KMS-11 (cell line): ENCODE results near the gene SOSTDC1.

Experiments used
- H2AFZ ChIP-seq: fragments of 200-600 bp; sonication (generic); 2 replicates; pipeline ENCODE4 v1.6.1; 2016; ENCODE audit warnings: antibody characterized with exemption, mixed run types, low read depth
- H3K27ac ChIP-seq: fragments of 200-600 bp; sonication (generic); 2 replicates; pipeline ENCODE4 v1.6.1; 2016; ENCODE audit warnings: mild to moderate bottlenecking, mixed run types
- H3K27me3 ChIP-seq: fragments of 200-600 bp; sonication (generic); 2 replicates; pipeline ENCODE4 v1.6.1; 2017; ENCODE audit warnings: mild to moderate bottlenecking, low read depth, mixed run types, moderate library complexity; ENCODE audit not compliant: insufficient read depth
- H3K36me3 ChIP-seq: fragments of 200-600 bp; sonication (generic); 2 replicates; pipeline ENCODE4 v1.6.1; 2017; ENCODE audit warnings: mild to moderate bottlenecking, mixed run types; ENCODE audit not compliant: insufficient read depth
- H3K4me1 ChIP-seq: fragments of 200-600 bp; sonication (generic); 2 replicates; pipeline ENCODE4 v1.6.1; 2016; ENCODE audit warnings: mild to moderate bottlenecking, low read depth, mixed run types; ENCODE audit not compliant: poor library complexity, severe bottlenecking
- H3K4me2 ChIP-seq: fragments of 200-600 bp; sonication (generic); 2 replicates; pipeline ENCODE4 v1.7.0; 2016; ENCODE audit warnings: mild to moderate bottlenecking, mixed run types
- H3K4me3 ChIP-seq: fragments of 200-600 bp; sonication (generic); IDR thresholded peaks from 2 replicates; pipeline ENCODE4 v1.6.1; 2017; ENCODE audit warnings: low read depth, low read length, mixed read lengths; ENCODE audit not compliant: insufficient read depth
- H3K79me2 ChIP-seq: fragments of 200-600 bp; sonication (generic); 2 replicates; pipeline ENCODE4 v1.6.1; 2016; ENCODE audit warnings: low read depth, mixed run types; ENCODE audit not compliant: insufficient read depth
- H3K9ac ChIP-seq: fragments of 200-600 bp; sonication (generic); 2 replicates; pipeline ENCODE4 v1.6.1; 2016; ENCODE audit warnings: mild to moderate bottlenecking, mixed run types
- H4K20me1 ChIP-seq: fragments of 200-600 bp; sonication (generic); 2 replicates; pipeline ENCODE4 v1.6.1; 2016; ENCODE audit warnings: mild to moderate bottlenecking, mixed run types; ENCODE audit not compliant: insufficient read depth
- TF ChIP-seq, protein P1 (sequence below): fragments of 200-600 bp; sonication (generic); conservative IDR thresholded peaks from 2 replicates; pipeline ENCODE4 v1.6.1; 2017; ENCODE audit warnings: low read depth, mild to moderate bottlenecking, antibody characterized with exemption, low read length, moderate library complexity, mixed read lengths

Gene SOSTDC1

DNA sequence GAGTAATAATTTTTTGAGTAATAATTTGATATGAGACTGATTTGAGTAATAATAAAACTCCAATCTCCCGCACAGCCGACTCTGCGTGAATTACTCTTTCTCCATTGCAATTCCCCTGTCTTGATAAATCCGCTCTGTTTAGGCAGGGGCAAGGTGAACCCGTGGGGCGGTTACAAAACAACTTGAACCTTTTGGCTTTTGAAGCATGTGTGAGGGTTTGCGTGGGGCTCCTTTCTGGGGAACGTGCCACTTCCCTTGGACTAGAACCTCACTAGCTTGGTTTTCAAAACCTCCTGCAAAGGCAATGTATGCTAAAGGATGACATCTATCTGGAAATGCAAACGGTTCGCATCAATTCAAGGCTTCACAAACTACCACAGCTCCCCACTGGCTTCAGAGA lies 45.7 kb downstream of the SOSTDC1 start:
- H4K20me1 ChIP-seq, result no peaks in the 10 kb centered on the region
- peak overlapping the region; percentile 92 for H2AFZ ChIP-seq
- H3K36me3 ChIP-seq, result no peaks in the 10 kb centered on the region

DNA sequence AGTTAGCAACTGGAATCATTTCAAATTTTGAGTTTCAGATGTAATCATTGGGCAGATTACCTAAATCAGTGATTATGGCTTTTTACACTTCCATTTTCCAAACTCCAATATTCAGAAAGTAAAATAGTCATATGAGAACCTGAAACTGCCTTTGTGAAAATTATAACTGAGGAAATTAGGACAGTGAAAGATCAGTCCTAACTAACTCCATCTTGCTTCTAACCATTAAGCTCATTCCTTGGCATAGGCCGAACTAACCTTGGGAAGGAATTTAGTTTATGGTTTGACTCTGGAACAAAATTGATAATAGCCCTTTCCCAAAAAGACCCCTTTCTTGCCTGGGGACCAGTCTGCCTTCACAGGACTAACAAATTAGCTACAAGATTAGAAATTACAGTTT lies 46.4 kb downstream of the SOSTDC1 start:
- H4K20me1 ChIP-seq, result no peaks in the 10 kb centered on the region
- no peak overlapping the region for H3K27ac ChIP-seq
- H3K4me3 ChIP-seq, result no peak overlapping the region
- H3K79me2 ChIP-seq, result no peaks in the 10 kb centered on the region
- H3K4me1 ChIP-seq, result peaks cover 14% of the 10 kb centered on the region
- H2AFZ ChIP-seq, result no peak overlapping the region
- no peaks in the 10 kb centered on the region for H3K36me3 ChIP-seq
- no peak overlapping the region for H3K4me2 ChIP-seq
- H3K27me3 ChIP-seq, result no peaks in the 10 kb centered on the region
- TF ChIP-seq, protein P1, sequence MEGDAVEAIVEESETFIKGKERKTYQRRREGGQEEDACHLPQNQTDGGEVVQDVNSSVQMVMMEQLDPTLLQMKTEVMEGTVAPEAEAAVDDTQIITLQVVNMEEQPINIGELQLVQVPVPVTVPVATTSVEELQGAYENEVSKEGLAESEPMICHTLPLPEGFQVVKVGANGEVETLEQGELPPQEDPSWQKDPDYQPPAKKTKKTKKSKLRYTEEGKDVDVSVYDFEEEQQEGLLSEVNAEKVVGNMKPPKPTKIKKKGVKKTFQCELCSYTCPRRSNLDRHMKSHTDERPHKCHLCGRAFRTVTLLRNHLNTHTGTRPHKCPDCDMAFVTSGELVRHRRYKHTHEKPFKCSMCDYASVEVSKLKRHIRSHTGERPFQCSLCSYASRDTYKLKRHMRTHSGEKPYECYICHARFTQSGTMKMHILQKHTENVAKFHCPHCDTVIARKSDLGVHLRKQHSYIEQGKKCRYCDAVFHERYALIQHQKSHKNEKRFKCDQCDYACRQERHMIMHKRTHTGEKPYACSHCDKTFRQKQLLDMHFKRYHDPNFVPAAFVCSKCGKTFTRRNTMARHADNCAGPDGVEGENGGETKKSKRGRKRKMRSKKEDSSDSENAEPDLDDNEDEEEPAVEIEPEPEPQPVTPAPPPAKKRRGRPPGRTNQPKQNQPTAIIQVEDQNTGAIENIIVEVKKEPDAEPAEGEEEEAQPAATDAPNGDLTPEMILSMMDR, result no peak
- H3K9ac ChIP-seq, result no peak overlapping the region

More for the DNA sequence above, 45.7 kb downstream of the SOSTDC1 start:
- H3K4me3 ChIP-seq, result no peak overlapping the region
- peaks cover 14% of the 10 kb centered on the region for H3K4me1 ChIP-seq
- TF ChIP-seq, protein P1, result no peak
- no peaks in the 10 kb centered on the region for H3K27me3 ChIP-seq
- H3K4me2 ChIP-seq, result peak overlapping the region; percentile 68
- H3K27ac ChIP-seq, result no peak overlapping the region
- H3K9ac ChIP-seq, result peak overlapping the region; percentile 82; the same call in 1 of the 2 replicates
- no peaks in the 10 kb centered on the region for H3K79me2 ChIP-seq

DNA sequence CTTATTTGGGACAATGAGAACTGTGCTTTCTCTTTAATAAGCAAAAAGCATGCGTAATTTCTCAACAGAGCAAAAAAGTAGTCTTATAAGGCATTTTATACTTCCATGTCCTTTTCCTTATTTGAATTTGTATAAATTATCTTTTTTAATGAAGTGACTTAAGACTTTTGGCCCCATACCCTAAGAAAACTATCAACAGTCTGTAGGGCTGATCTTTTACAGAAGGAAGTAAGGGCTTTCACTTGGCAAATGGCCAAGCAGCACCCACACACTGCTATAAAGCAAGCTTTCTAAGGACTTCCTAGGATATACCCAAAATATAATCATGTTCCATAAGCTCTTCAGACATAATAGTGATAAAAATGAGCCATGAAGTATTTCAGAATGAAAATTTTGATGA lies 47.6 kb downstream of the SOSTDC1 start:
- Histone ChIP-seq H3K27ac (no peak overlapping the region), H3K4me2 (no peak overlapping the region), H3K36me3 (no peaks in the 10 kb centered on the region), H3K4me1 (peaks cover 14% of the 10 kb centered on the region), H3K79me2 (no peaks in the 10 kb centered on the region), H2AFZ (no peak overlapping the region), H3K27me3 (no peaks in the 10 kb centered on the region), H3K4me3 (no peak overlapping the region), H4K20me1 (no peaks in the 10 kb centered on the region), H3K9ac (no peak overlapping the region)
- TF ChIP-seq, protein P1, result no peak

DNA sequence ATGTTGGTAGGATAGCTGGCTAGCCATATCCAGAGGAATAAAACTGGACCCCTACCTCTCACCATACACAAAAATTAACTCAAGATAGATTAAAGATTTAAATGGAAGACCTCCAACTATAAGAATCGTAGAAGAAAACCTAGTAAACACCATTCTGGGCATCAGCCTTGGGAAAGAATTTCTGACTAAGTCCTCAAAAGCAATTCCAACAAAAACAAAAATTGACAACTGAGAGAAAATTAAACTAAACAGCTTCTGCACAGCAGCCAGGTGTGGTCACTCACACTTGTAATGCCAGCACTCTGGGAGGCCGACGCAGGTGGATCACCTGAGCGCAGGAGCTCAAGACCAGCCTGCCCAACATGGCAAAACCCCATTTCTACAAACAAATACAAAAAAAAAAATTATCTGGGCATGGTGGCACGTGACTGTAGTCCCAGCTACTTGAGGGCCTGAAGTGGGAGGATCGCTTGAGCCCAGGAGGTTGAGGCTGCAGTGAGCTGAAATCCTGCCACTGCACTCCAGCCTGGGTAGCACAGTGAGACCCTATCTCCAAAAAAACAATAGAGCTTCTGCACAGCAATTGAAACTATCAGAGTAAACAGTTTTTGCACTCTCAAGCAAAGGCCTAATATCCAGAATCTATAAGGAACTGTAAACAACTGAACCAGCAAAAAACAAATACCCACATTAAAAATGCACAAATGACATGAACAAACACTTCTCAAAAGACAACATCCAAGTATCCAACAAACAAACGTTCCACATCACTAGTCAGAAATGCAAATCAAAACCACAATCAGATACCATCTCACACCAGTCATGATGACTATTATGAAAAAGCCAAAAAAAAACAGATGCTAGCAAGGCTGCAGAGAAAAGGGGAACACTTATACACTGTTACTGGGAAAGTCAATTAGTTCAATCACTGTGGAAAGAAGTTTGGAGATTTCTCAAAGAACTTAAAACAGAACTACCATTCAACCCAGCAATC lies 49.0 kb downstream of the SOSTDC1 start:
- H3K9ac ChIP-seq, result no peak overlapping the region
- no peaks in the 10 kb centered on the region for H3K79me2 ChIP-seq
- H3K27me3 ChIP-seq, result no peaks in the 10 kb centered on the region
- H3K36me3 ChIP-seq, result no peaks in the 10 kb centered on the region
- H4K20me1 ChIP-seq, result no peaks in the 10 kb centered on the region
- H3K4me1 ChIP-seq, result peaks cover 7% of the 10 kb centered on the region
- H3K4me3 ChIP-seq, result no peak overlapping the region
- H3K27ac ChIP-seq, result no peak overlapping the region
- TF ChIP-seq, protein P1, result no peak
- H2AFZ ChIP-seq, result no peak overlapping the region
- H3K4me2 ChIP-seq, result no peak overlapping the region
